ENCODE data around the gene GRPR. TPM values are rescaled to one million over a fixed set of nuclear protein-coding genes. Genes with fewer than 3 reads are reported as not detected.

The GRPR gene
- polyA plus RNA-seq, 1 donor (not counting 4 experiments of a cell fraction or from before 2014, with no cell fraction given), result 0.08 TPM

GRCh38 chrX:16140983-16141382 is 17.6 kb downstream of the GRPR start:
- no peaks in the 10 kb centered on the region for H3K27me3 ChIP-seq (ENCODE audit: control insufficient read depth, extremely low read depth, insufficient read depth, low read length)
- H3K9me3 ChIP-seq (ENCODE audit: control insufficient read depth, low read depth, low read length), result no peaks in the 10 kb centered on the region
- no peaks in the 10 kb centered on the region for H3K4me1 ChIP-seq (ENCODE audit: control insufficient read depth, extremely low read depth, insufficient read depth, low read length)
- no peak for FAIRE-seq
- no peaks in the 10 kb centered on the region for H4K20me1 ChIP-seq (ENCODE audit: control insufficient read depth, extremely low read depth, insufficient read depth, low read length)
- H3K9ac ChIP-seq (ENCODE audit: control insufficient read depth, extremely low read depth, insufficient read depth, low read length), result no peak overlapping the region
- dilution Hi-C loops (cut with MboI; ENCODE audit: extremely low pct_ligation_motif_present, low sequenced_read_pairs), result no loop called here
- H3K4me2 ChIP-seq (ENCODE audit: control insufficient read depth, extremely low read depth, insufficient read depth, low read depth, low read length), result no peak overlapping the region
- H3K79me2 ChIP-seq (ENCODE audit: control insufficient read depth, insufficient read depth, low read length), result no peaks in the 10 kb centered on the region
- no peak overlapping the region for H3K27ac ChIP-seq (ENCODE audit: control insufficient read depth, insufficient read depth, low read length)
- H3K4me3 ChIP-seq (ENCODE audit: control insufficient read depth in 2 of 3, extremely low read depth in 1 of 3, insufficient read depth in 2 of 3, low read depth in 1 of 3, low read length in 3 of 3), result no peak overlapping the region
- no peaks in the 10 kb centered on the region for H3K9me1 ChIP-seq (ENCODE audit: control insufficient read depth, extremely low read depth, insufficient read depth, low read length)
- DNase-seq (ENCODE audit: low read depth, low spot score), result no peak
- no peak for TF ChIP-seq EZH2 (IDR thresholded peaks at IDR 0.05; ENCODE audit: low read length)
- no peak for TF ChIP-seq CTCF (optimal IDR thresholded peaks at IDR 0.05 in 1 of 3, IDR thresholded peaks at IDR 0.05 in 1 of 3, conservative IDR thresholded peaks at IDR 0.05 in 1 of 3; ENCODE audit: extremely low read depth in 1 of 3, insufficient read depth in 2 of 3, low read length in 3 of 3)
- no peaks in the 10 kb centered on the region for H3K36me3 ChIP-seq (ENCODE audit: control insufficient read depth in 2 of 2, extremely low read depth in 1 of 2, insufficient read depth in 2 of 2, low read length in 2 of 2)
- H2AFZ ChIP-seq (ENCODE audit: control insufficient read depth, low read length), result no peak overlapping the region

- Histone ChIP-seq H3K9me1 (ENCODE audit: control insufficient read depth, extremely low read depth, insufficient read depth, low read length) (no peaks in the 10 kb centered on the region), H2AFZ (ENCODE audit: control insufficient read depth, low read length) (no peak overlapping the region), H3K79me2 (ENCODE audit: control insufficient read depth, insufficient read depth, low read length) (no peaks in the 10 kb centered on the region), H3K9ac (ENCODE audit: control insufficient read depth, extremely low read depth, insufficient read depth, low read length) (no peak overlapping the region), H3K4me1 (ENCODE audit: control insufficient read depth, extremely low read depth, insufficient read depth, low read length) (no peaks in the 10 kb centered on the region), H3K27ac (ENCODE audit: control insufficient read depth, insufficient read depth, low read length) (no peak overlapping the region), H3K4me3 (ENCODE audit: control insufficient read depth in 2 of 3, extremely low read depth in 1 of 3, insufficient read depth in 2 of 3, low read depth in 1 of 3, low read length in 3 of 3) (no peak overlapping the region), H3K9me3 (ENCODE audit: control insufficient read depth, low read depth, low read length) (no peaks in the 10 kb centered on the region), H4K20me1 (ENCODE audit: control insufficient read depth, extremely low read depth, insufficient read depth, low read length) (no peaks in the 10 kb centered on the region), H3K36me3 (ENCODE audit: control insufficient read depth in 2 of 2, extremely low read depth in 1 of 2, insufficient read depth in 2 of 2, low read length in 2 of 2) (no peaks in the 10 kb centered on the region), H3K27me3 (ENCODE audit: control insufficient read depth, extremely low read depth, insufficient read depth, low read length) (no peaks in the 10 kb centered on the region), H3K4me2 (ENCODE audit: control insufficient read depth, extremely low read depth, insufficient read depth, low read depth, low read length) (no peak overlapping the region)
- FAIRE-seq (no peak), DNase-seq (ENCODE audit: low read depth, low spot score) (no peak)
- TF ChIP-seq CTCF (optimal IDR thresholded peaks at IDR 0.05 in 1 of 3, IDR thresholded peaks at IDR 0.05 in 1 of 3, conservative IDR thresholded peaks at IDR 0.05 in 1 of 3; ENCODE audit: extremely low read depth in 1 of 3, insufficient read depth in 2 of 3, low read length in 3 of 3) (no peak), EZH2 (IDR thresholded peaks at IDR 0.05; ENCODE audit: low read length) (no peak)
- dilution Hi-C loops (cut with MboI; ENCODE audit: extremely low pct_ligation_motif_present, low sequenced_read_pairs), result no loop called here
These were observed 18.3 kb downstream of the GRPR start for GRCh38 chrX:16141422-16142245.
